Suprapubic skin (tissue), 3 donors: ENCODE data around the gene GRM1.

ENCODE experiments used
- CTCF ChIP-seq, 2 donors: fragments of 200-600 bp in 1 of 2; fragments of 450-650 bp in 1 of 2; sonication (generic) in 1 of 2; IDR thresholded peaks; one replicate each; pipeline ENCODE4 v1.5.1; 2016 to 2019; ENCODE audit warnings: antibody characterized with exemption in 2 of 2, mild to moderate bottlenecking in 1 of 2, moderate library complexity in 1 of 2
- POLR2AphosphoS5 ChIP-seq, 3 donors: sonication (generic); formaldehyde crosslinking; IDR thresholded peaks; one replicate each; pipeline ENCODE4 v1.6.1; 2017; ENCODE audit warnings: antibody characterized with exemption in 3 of 3

- TF ChIP-seq POLR2AphosphoS5 (IDR thresholded peaks at IDR 0.05) (no peak), CTCF (IDR thresholded peaks at IDR 0.05) (no peak)
Observed at GRCh38 chr6:146189131-146189530, 160.3 kb downstream of the GRM1 start.
